Esophagus squamous epithelium (tissue), 4 donors: ENCODE data around the gene BRD3.

Source experiments
- POLR2A ChIP-seq, 4 donors: fragments of 450-650 bp; IDR thresholded peaks; one replicate each; pipeline ENCODE4 v1.6.1; 2017; ENCODE audit warnings: antibody characterized with exemption in 4 of 4, mild to moderate bottlenecking in 4 of 4, moderate library complexity in 3 of 4
- TF ChIP-seq, protein P1 (sequence below), 6 experiments: fragments of 450-650 bp in 4 of 6; fragments of 200-600 bp in 2 of 6; sonication (generic) in 2 of 6; IDR thresholded peaks; one replicate each; pipeline ENCODE4 v1.5.1; 2016 to 2019; ENCODE audit warnings: antibody characterized with exemption in 6 of 6, mild to moderate bottlenecking in 4 of 6, moderate library complexity in 4 of 6

DNA sequence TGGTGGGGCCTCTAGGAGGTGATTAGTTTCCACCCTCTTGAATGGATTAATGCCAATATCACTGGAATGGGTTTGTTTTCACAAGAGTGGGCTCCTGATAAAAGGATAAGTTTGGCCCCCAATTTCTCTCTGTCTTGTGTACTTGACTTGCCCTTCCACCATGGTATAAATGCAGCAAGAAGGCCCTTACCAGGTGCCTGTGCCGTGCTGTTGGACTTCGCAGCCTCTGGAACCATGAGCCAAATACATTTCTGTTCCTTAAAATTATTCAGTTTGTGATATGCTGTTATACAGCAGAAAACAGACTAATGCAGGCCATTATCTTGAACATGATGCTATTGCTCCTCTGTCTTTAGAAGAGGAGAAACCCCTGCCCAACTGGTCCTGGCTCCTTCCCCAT lies 17.8 kb upstream of the BRD3 start:
- TF ChIP-seq, protein P1, sequence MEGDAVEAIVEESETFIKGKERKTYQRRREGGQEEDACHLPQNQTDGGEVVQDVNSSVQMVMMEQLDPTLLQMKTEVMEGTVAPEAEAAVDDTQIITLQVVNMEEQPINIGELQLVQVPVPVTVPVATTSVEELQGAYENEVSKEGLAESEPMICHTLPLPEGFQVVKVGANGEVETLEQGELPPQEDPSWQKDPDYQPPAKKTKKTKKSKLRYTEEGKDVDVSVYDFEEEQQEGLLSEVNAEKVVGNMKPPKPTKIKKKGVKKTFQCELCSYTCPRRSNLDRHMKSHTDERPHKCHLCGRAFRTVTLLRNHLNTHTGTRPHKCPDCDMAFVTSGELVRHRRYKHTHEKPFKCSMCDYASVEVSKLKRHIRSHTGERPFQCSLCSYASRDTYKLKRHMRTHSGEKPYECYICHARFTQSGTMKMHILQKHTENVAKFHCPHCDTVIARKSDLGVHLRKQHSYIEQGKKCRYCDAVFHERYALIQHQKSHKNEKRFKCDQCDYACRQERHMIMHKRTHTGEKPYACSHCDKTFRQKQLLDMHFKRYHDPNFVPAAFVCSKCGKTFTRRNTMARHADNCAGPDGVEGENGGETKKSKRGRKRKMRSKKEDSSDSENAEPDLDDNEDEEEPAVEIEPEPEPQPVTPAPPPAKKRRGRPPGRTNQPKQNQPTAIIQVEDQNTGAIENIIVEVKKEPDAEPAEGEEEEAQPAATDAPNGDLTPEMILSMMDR (IDR thresholded peaks at IDR 0.05), result no peak
- no peak for TF ChIP-seq POLR2A (IDR thresholded peaks at IDR 0.05)
